C4-2B (cell line): Measurements from ENCODE around the gene TSSC4.

Source experiments
- ZFX ChIP-seq: fragments of 450-650 bp; IDR thresholded peaks from 2 replicates; pipeline ENCODE4 v1.6.1; 2017
- TF ChIP-seq, protein P1 (sequence below): fragments of 450-650 bp; conservative IDR thresholded peaks from 2 replicates; pipeline ENCODE4 v1.5.1; 2017; ENCODE audit warnings: mild to moderate bottlenecking

DNA sequence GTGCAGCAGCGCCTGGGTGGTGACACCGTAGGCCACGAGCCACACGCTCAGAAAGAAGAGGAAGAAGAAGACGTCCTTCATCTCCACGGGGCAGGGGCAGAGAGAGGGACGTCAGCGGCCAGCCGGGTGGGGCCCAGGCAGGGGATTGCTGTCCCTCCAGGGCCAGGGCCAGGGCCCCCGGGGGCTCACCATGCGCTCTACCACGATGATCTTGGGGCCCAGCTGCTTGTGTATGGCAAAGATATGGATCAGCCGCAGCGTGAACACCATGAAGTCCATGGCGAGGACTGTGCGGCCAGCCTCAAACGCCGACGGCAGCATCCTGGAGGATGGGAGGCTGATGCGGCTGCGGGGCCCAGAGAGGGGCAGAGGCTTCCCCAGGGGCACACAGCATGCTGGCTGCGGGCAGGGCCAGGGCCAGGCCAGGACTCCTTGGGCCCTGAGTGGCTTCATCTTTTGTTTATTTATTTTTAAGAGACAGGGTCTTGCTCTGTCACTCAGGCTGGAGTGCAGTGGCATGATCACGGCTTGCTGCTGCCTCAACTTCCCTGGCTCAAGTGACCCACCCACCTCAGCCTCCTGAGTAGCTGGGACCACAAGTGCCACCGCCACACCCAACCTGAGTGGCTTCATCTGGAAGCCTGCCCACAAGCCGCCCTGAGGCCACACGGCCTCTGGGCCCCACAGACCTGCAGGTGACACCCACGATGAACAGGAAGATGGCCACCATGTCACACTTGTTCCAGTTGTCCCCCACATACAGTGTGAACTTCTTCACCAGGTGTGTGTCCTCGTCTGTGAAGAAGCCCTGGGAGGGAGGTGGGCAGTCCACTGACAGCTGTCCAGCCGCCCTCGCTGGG is 11.1 kb downstream of the TSSC4 start:
- TF ChIP-seq, protein P1, sequence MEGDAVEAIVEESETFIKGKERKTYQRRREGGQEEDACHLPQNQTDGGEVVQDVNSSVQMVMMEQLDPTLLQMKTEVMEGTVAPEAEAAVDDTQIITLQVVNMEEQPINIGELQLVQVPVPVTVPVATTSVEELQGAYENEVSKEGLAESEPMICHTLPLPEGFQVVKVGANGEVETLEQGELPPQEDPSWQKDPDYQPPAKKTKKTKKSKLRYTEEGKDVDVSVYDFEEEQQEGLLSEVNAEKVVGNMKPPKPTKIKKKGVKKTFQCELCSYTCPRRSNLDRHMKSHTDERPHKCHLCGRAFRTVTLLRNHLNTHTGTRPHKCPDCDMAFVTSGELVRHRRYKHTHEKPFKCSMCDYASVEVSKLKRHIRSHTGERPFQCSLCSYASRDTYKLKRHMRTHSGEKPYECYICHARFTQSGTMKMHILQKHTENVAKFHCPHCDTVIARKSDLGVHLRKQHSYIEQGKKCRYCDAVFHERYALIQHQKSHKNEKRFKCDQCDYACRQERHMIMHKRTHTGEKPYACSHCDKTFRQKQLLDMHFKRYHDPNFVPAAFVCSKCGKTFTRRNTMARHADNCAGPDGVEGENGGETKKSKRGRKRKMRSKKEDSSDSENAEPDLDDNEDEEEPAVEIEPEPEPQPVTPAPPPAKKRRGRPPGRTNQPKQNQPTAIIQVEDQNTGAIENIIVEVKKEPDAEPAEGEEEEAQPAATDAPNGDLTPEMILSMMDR = no peak
- no peak for TF ChIP-seq ZFX
